OCI-LY7 (cell line): ENCODE data around the gene CASKIN1. TPM values are rescaled to one million over a fixed set of nuclear protein-coding genes. Genes with fewer than 3 reads are reported as not detected.

ENCODE experiments used
- BruUV-seq: library from RNA; stranded (reverse); fragments of 400-500 nt; replicated peaks from 2 replicates; lab custom pipeline; 2021; lab: Mats Ljungman, UMichigan
- CTCF ChIA-PET: fragments of 300-600 bp; sonication (Branson Sonifier 250); formaldehyde crosslinking; loops from one replicate; lab custom pipeline; 2022; ENCODE audit warnings: antibody characterized with exemption; ENCODE audit not compliant: unreplicated experiment; lab: Charles Lee
- POLR2A ChIA-PET: fragments of 300-600 bp; sonication (Branson Sonifier 250); formaldehyde crosslinking; loops from one replicate; lab custom pipeline; 2022; ENCODE audit warnings: antibody characterized with exemption; lab: Charles Lee
- DNase-seq: peaks from one replicate; pipeline ENCODE4 v3.0.0-alpha.2; 2015; ENCODE audit warnings: low spot score
- H2AFZ ChIP-seq: fragments of 200-600 bp; sonication (generic), shearing (Covaris generic); 2 replicates; pipeline ENCODE4 v1.6.1; 2014; ENCODE audit warnings: mild to moderate bottlenecking, antibody characterized with exemption, low read length, moderate library complexity
- H3K27ac ChIP-seq: fragments of 200-600 bp; sonication (generic); 2 replicates; pipeline ENCODE4 v1.5.1; 2014; ENCODE audit warnings: mixed run types, low read depth, mild to moderate bottlenecking, moderate library complexity, low read length, inconsistent platforms; ENCODE audit not compliant: poor library complexity, severe bottlenecking
- H3K36me3 ChIP-seq: fragments of 200-600 bp; sonication (generic); 2 replicates; pipeline ENCODE4 v1.6.1; 2014; ENCODE audit warnings: mild to moderate bottlenecking, antibody characterized with exemption, low read length, moderate library complexity, mixed read lengths; ENCODE audit not compliant: insufficient read depth
- H3K4me1 ChIP-seq: fragments of 200-600 bp; sonication (generic); 2 replicates; pipeline ENCODE4 v1.5.1; 2014; ENCODE audit warnings: mild to moderate bottlenecking, low read length; ENCODE audit not compliant: insufficient read depth, poor library complexity, severe bottlenecking
- H3K4me2 ChIP-seq: fragments of 200-600 bp; sonication (generic); 2 replicates; pipeline ENCODE4 v1.6.1; 2014; ENCODE audit warnings: mild to moderate bottlenecking, low read length
- H3K4me3 ChIP-seq: fragments of 200-600 bp; sonication (generic); 2 replicates; pipeline ENCODE4 v1.5.1; 2014; ENCODE audit warnings: mild to moderate bottlenecking, low read depth, low read length; ENCODE audit not compliant: poor library complexity, severe bottlenecking
- H3K79me2 ChIP-seq: fragments of 200-600 bp; sonication (generic); 2 replicates; pipeline ENCODE4 v1.6.1; 2016; ENCODE audit warnings: low read depth, mild to moderate bottlenecking, low read length, moderate library complexity, mixed read lengths; ENCODE audit not compliant: insufficient read depth
- H3K9me2 ChIP-seq: fragments of 200-600 bp; sonication (generic); 2 replicates; pipeline ENCODE4 v1.6.1; 2016; ENCODE audit warnings: mild to moderate bottlenecking, low read length, mixed read lengths; ENCODE audit not compliant: insufficient read depth
- H3K9me3 ChIP-seq: fragments of 200-600 bp; sonication (generic); 2 replicates; pipeline ENCODE4 v1.6.1; 2014; ENCODE audit warnings: mild to moderate bottlenecking, mixed run types, low read length, mixed read lengths
- H4K20me1 ChIP-seq: fragments of 200-600 bp; sonication (generic); 2 replicates; pipeline ENCODE4 v1.6.1; 2014; ENCODE audit warnings: mild to moderate bottlenecking, antibody characterized with exemption, low read length, moderate library complexity, mixed read lengths; ENCODE audit not compliant: insufficient read depth
- EZH2phosphoT487 ChIP-seq: fragments of 200-600 bp; sonication (generic); IDR thresholded peaks from 2 replicates; pipeline ENCODE4 v1.6.1; 2018; ENCODE audit warnings: low read depth, borderline replicate concordance, mild to moderate bottlenecking, mixed run types, antibody characterized with exemption, low read length, moderate library complexity, mixed read lengths
- intact Hi-C: fragments of 100-400 bp; cut with micrococcal nuclease; formaldehyde crosslinking; loops from one replicate; pipeline ENCODE4 v1.10.0; 2022; ENCODE audit not compliant: unreplicated experiment
- total RNA-seq, 2 experiments: library from RNA; depleted of rRNA in 1 of 2; stranded (reverse); fragments of >200 nt in 1 of 2; shearing (Covaris generic) in 1 of 2; gene quantifications; 2 replicates each; pipeline ENCODE4 v1.2.3, GENCODE V29; 2014 to 2022
- TF ChIP-seq, protein P1 (sequence below): fragments of 200-600 bp; sonication (generic); conservative IDR thresholded peaks from 2 replicates; pipeline ENCODE4 v1.5.1; 2014; ENCODE audit warnings: mild to moderate bottlenecking, antibody characterized with exemption, low read length, moderate library complexity, mixed read lengths

CASKIN1 gene
- total RNA-seq, 2 experiments from 2014 or later: 0.06 to 0.09 TPM

DNA sequence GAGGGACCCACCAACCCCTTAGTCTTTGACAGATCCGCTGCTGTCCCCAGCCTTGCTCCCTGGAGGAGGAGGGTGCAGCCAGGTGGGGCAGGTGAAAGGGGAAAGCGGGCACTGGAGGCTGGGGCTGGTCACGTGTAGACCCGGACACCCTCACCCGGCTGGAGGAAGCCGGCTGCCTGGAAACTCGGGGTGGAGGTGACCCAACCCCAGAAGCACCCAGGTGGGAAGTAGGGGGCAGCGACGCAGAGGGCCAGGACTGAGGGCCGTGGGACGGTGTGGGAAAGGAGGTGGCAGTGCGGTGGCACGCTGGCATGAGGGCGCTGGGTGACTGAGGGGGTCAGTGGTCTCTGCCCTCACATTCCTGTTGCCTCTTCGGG, 38.2 kb downstream of the CASKIN1 start:
- Histone ChIP-seq H4K20me1 (peaks cover 17% of the 10 kb centered on the region), H2AFZ (no peak overlapping the region), H3K27ac (no peak overlapping the region), H3K4me3 (no peak overlapping the region), H3K9me2 (no peaks in the 10 kb centered on the region), H3K4me1 (peaks cover 10% of the 10 kb centered on the region), H3K36me3 (peaks cover 44% of the 10 kb centered on the region), H3K79me2 (peaks cover 57% of the 10 kb centered on the region), H3K9me3 (no peaks in the 10 kb centered on the region), H3K4me2 (no peak overlapping the region)
- intact Hi-C loops: loop anchor here (10.0 kb wide), 1 partner anchor 267 kb away; the partner anchor contains the start of gene CCNF
- no TSS peak for BruUV-seq
- TF ChIP-seq, protein P1, sequence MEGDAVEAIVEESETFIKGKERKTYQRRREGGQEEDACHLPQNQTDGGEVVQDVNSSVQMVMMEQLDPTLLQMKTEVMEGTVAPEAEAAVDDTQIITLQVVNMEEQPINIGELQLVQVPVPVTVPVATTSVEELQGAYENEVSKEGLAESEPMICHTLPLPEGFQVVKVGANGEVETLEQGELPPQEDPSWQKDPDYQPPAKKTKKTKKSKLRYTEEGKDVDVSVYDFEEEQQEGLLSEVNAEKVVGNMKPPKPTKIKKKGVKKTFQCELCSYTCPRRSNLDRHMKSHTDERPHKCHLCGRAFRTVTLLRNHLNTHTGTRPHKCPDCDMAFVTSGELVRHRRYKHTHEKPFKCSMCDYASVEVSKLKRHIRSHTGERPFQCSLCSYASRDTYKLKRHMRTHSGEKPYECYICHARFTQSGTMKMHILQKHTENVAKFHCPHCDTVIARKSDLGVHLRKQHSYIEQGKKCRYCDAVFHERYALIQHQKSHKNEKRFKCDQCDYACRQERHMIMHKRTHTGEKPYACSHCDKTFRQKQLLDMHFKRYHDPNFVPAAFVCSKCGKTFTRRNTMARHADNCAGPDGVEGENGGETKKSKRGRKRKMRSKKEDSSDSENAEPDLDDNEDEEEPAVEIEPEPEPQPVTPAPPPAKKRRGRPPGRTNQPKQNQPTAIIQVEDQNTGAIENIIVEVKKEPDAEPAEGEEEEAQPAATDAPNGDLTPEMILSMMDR: no peak
- no peak for TF ChIP-seq EZH2phosphoT487
- ChIA-PET POLR2A (no interaction called here), CTCF (no interaction called here)
- no peak for DNase-seq

DNA sequence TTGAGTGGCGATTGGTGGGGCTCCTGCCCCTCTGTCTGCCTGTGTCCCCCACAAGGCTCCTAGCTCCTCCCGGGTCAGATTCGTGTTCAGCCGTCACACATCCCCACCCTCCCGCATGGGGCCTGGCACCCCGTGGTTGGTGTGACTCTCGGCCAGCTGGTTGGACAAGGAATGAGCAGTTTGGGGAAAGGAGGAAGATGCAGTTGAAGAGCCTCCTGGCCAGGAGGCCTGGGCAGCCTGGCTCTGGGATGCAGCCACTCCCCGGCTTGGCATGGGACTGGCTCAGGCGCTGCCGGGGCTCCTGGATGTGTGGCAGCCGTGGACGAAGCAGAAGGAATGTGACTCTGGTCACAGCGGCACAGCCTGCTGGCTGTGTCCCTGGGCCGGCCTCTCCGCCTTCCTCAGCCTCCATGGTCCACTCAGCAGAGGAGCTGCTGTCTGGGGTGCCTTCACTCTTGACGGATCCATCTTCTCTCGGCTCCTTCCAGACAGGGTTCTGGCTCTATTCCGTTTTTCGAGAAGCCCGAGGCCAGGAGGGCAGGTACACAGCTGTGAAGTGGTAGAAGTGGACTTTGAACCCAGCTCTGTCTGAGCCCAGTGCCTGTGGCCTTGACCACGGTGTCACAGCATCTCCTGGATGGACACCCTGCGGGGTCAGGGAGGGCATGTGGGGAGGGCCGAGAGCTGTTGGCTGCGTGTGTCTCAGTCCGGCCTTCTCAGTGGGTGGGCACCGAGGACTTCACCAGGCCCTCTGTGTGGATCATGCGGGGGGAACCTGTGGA, 38.7 kb downstream of the CASKIN1 start:
- no TSS peak for BruUV-seq
- POLR2A ChIA-PET: no interaction called here
- Histone ChIP-seq H3K4me2 (peak overlapping the region; percentile 92), H3K4me1 (peaks cover 16% of the 10 kb centered on the region), H3K9me3 (no peaks in the 10 kb centered on the region), H3K9me2 (no peaks in the 10 kb centered on the region), H4K20me1 (peaks cover 17% of the 10 kb centered on the region), H2AFZ (no peak overlapping the region), H3K36me3 (peaks cover 44% of the 10 kb centered on the region), H3K4me3 (no peak overlapping the region), H3K27ac (no peak overlapping the region), H3K79me2 (peaks cover 59% of the 10 kb centered on the region)
- CTCF ChIA-PET: no interaction called here
- no peak for DNase-seq
- intact Hi-C loops: loop anchor here (10.0 kb wide), 1 partner anchor 267 kb away; the partner anchor contains the start of gene CCNF
- TF ChIP-seq, protein P1: no peak
- TF ChIP-seq EZH2phosphoT487: no peak

DNA sequence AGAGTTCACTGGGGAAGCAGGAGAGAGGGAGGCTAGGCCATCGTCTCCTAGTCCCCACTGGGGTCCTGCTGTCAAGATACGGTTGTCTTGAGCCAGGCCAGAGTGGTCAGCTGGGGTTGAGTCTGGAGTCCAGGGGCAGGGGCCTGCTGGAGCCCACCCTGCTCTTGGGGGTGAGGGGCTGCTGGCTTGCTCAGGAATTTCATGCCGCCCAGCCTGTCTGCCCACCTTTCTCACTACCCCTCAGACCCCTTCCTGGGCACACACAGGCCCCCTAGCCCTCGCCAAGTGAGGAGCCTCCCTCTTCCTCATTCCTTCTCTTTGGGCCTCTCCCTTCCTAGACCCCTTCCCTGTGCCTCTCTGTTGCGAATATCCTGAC, 39.6 kb downstream of the CASKIN1 start:
- Histone ChIP-seq H4K20me1 (peaks cover 17% of the 10 kb centered on the region), H3K9me2 (no peaks in the 10 kb centered on the region)

More for the DNA sequence above, 39.6 kb downstream of the CASKIN1 start:
- Histone ChIP-seq H3K4me1 (peaks cover 25% of the 10 kb centered on the region), H3K79me2 (peaks cover 60% of the 10 kb centered on the region), H2AFZ (no peak overlapping the region), H3K27ac (no peak overlapping the region), H3K4me2 (peak overlapping the region; percentile 92), H3K4me3 (peak overlapping the region; percentile 100), H3K36me3 (peaks cover 44% of the 10 kb centered on the region), H3K9me3 (no peaks in the 10 kb centered on the region)
- intact Hi-C loops: loop anchor here (10.0 kb wide), 1 partner anchor 268 kb away; the partner anchor contains the start of gene CCNF
- no peak for DNase-seq
- POLR2A ChIA-PET: interaction anchor here (1.1 kb wide), 1 partner anchor 48 kb away, joined by 3 read pairs; no protein-coding TSS in a partner anchor
- BruUV-seq: no TSS peak
- TF ChIP-seq, protein P1: no peak
- CTCF ChIA-PET: no interaction called here
